Breast epithelium (tissue), 4 donors: ENCODE results near the gene RIC8B. TPM values are rescaled to one million over a fixed set of nuclear protein-coding genes. Genes with fewer than 3 reads are reported as not detected.

Source experiments
- DNase-seq, 2 donors: peaks; one replicate each; pipeline ENCODE4 v3.0.0-alpha.2; 2019; ENCODE audit warnings: low spot score in 2 of 2
- H3K27ac ChIP-seq, 2 donors: fragments of 200-600 bp; sonication (generic) in 1 of 2; one replicate each; pipeline ENCODE4 v1.5.1; 2016 to 2019; ENCODE audit warnings: mild to moderate bottlenecking in 1 of 2
- H3K27me3 ChIP-seq, 2 donors: fragments of 200-600 bp; sonication (generic) in 1 of 2; one replicate each; pipeline versions ENCODE4 v1.5.1 to v1.6.0; 2017 to 2019; ENCODE audit warnings: control low read depth in 1 of 2, mild to moderate bottlenecking in 1 of 2
- H3K36me3 ChIP-seq: fragments of 200-600 bp; one replicate; pipeline ENCODE4 v1.5.1; 2019
- H3K4me1 ChIP-seq, 2 donors: fragments of 200-600 bp; sonication (generic); one replicate each; pipeline ENCODE4 v1.5.1; 2016 to 2019; ENCODE audit warnings: control low read depth in 1 of 2
- H3K4me3 ChIP-seq, 3 donors: fragments of 200-600 bp; sonication (generic); 1 replicate in 2 of 3; 2 replicates in 1 of 3; pipeline ENCODE4 v1.5.1; 2016 to 2019; ENCODE audit warnings: mild to moderate bottlenecking in 3 of 3, moderate library complexity in 2 of 3
- H3K9me3 ChIP-seq, 2 donors: fragments of 200-600 bp; sonication (generic) in 1 of 2; one replicate each; pipeline ENCODE4 v1.5.1; 2016 to 2019; ENCODE audit warnings: control low read depth in 1 of 2
- CTCF ChIP-seq, 3 donors: fragments of 450-650 bp; IDR thresholded peaks; one replicate each; pipeline ENCODE4 v1.5.1; 2016 to 2017; ENCODE audit warnings: antibody characterized with exemption in 3 of 3, mild to moderate bottlenecking in 3 of 3, moderate library complexity in 3 of 3
- POLR2A ChIP-seq: fragments of 450-650 bp; IDR thresholded peaks from one replicate; pipeline ENCODE4 v1.6.1; 2016; ENCODE audit warnings: antibody characterized with exemption, mild to moderate bottlenecking, moderate library complexity
- POLR2AphosphoS5 ChIP-seq, 3 donors: sonication (generic); formaldehyde crosslinking; IDR thresholded peaks; one replicate each; pipeline ENCODE4 v1.6.1; 2017; ENCODE audit warnings: antibody characterized with exemption in 3 of 3
- intact Hi-C: fragments of 100-400 bp; cut with DNase I; formaldehyde crosslinking; loops from one replicate; pipeline ENCODE4 v1.15.1; 2023; ENCODE audit warnings: low total_unique reads
- total RNA-seq, 3 donors: library from RNA; depleted of rRNA; stranded (reverse); fragments of >200 nt; gene quantifications; one replicate each; pipeline ENCODE4 v1.1.0, GENCODE V29; 2016

RIC8B gene
- total RNA-seq, 3 donors from 2014 or later: 19.0 to 23.9 (median 19.7) TPM

- no peak for DNase-seq
- no peak overlapping the region for H3K27ac ChIP-seq
- H3K27me3 ChIP-seq: no peaks in the 10 kb centered on the region
- no peaks in the 10 kb centered on the region for H3K36me3 ChIP-seq
- no peak overlapping the region for H3K4me3 ChIP-seq
- H3K9me3 ChIP-seq: no peaks in the 10 kb centered on the region
- intact Hi-C loops: no loop called here
- TF ChIP-seq POLR2A: no peak
- TF ChIP-seq POLR2AphosphoS5 (IDR thresholded peaks at IDR 0.05): no peak
- TF ChIP-seq CTCF (IDR thresholded peaks at IDR 0.05): no peak
- no peaks in the 10 kb centered on the region for H3K4me1 ChIP-seq
Measured at GRCh38 chr12:106750524-106750923, 24.0 kb upstream of the RIC8B start.

GRCh38 chr12:106753526-106753925, 21.0 kb upstream of the RIC8B start:
- TF ChIP-seq CTCF (IDR thresholded peaks at IDR 0.05): no peak
- no peak for TF ChIP-seq POLR2A
- no peak for TF ChIP-seq POLR2AphosphoS5 (IDR thresholded peaks at IDR 0.05)
- no peak for DNase-seq
- intact Hi-C loops: no loop called here

GRCh38 chr12:106754331-106754730, 20.2 kb upstream of the RIC8B start:
- no peak for TF ChIP-seq CTCF (IDR thresholded peaks at IDR 0.05)
- intact Hi-C loops: no loop called here
- no peaks in the 10 kb centered on the region for H3K36me3 ChIP-seq

More at GRCh38 chr12:106753526-106753925, 21.0 kb upstream of the RIC8B start:
- Histone ChIP-seq H3K9me3 (no peaks in the 10 kb centered on the region), H3K36me3 (no peaks in the 10 kb centered on the region), H3K27me3 (no peaks in the 10 kb centered on the region), H3K4me3 (no peak overlapping the region), H3K27ac (no peak overlapping the region), H3K4me1 (no peaks in the 10 kb centered on the region)

GRCh38 chr12:106757623-106758348, 16.7 kb upstream of the RIC8B start:
- DNase-seq: no peak
- no peaks in the 10 kb centered on the region for H3K9me3 ChIP-seq
- peak overlapping the region in 1 of 2 donors; percentile 57 for H3K27ac ChIP-seq
- TF ChIP-seq POLR2A: no peak
- no peak for TF ChIP-seq CTCF (IDR thresholded peaks at IDR 0.05)
- no peak for TF ChIP-seq POLR2AphosphoS5 (IDR thresholded peaks at IDR 0.05)
- no peaks in the 10 kb centered on the region for H3K4me1 ChIP-seq
- no peak overlapping the region for H3K4me3 ChIP-seq
- intact Hi-C loops: no loop called here
- H3K27me3 ChIP-seq: no peaks in the 10 kb centered on the region
- H3K36me3 ChIP-seq: no peaks in the 10 kb centered on the region

More at GRCh38 chr12:106754331-106754730, 20.2 kb upstream of the RIC8B start:
- Histone ChIP-seq H3K9me3 (no peaks in the 10 kb centered on the region), H3K27me3 (no peaks in the 10 kb centered on the region), H3K4me1 (no peaks in the 10 kb centered on the region), H3K27ac (no peak overlapping the region), H3K4me3 (no peak overlapping the region)
- no peak for DNase-seq

GRCh38 chr12:106758349-106759110, 16.0 kb upstream of the RIC8B start:
- intact Hi-C loops: no loop called here
- H3K27ac ChIP-seq: peak overlapping the region in 1 of 2 donors; percentile 77
- no peaks in the 10 kb centered on the region for H3K36me3 ChIP-seq
- no peaks in the 10 kb centered on the region for H3K27me3 ChIP-seq
- no peaks in the 10 kb centered on the region for H3K9me3 ChIP-seq
- H3K4me3 ChIP-seq: no peak overlapping the region
- TF ChIP-seq POLR2AphosphoS5 (IDR thresholded peaks at IDR 0.05) (no peak), CTCF (IDR thresholded peaks at IDR 0.05) (no peak), POLR2A (no peak)
- H3K4me1 ChIP-seq: no peaks in the 10 kb centered on the region
- no peak for DNase-seq
